ENCODE measurements around the gene IFNLR1.

DNA sequence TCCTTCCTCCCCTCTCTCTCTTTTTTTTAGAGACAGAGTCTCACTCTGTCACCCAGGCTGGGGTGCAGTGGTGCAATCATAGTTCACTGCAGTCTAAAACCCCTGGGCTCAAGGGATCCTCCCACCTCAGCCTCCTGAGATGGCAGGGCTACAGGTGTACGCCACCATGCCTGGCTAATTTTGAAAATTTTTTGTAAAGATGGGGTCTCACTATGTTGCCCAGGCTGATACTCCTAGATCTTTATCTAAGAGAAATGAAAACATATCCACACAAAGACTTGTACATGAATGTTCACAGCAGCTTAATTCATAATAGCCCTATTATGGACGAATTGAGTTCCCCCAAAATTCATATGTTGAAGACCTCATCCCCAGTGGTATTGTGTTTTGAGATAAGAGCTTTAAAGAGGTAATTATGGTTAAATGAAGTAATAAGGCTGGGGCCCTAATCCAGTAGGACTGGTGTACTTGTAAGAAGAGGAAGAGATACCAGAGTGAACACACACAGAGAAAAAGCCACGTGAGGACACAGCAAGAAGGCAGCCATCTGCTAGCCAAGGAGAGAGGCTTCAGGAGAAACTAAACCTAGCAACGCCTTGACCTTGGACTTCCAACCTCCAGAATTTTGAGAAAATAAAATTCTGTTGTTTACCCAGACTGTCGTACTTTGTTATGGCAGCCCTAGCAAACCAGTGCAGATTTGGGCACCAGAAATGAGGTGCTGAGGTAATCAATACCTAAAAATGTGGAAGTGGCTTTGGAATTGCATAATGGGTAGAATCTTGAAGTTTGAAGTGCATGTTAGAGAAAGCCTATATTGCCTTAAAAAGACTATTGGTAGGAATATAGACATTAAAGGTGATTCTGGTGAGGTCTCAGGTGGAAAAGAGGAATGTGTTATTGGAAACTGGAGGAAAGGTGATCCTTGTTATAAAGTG is 13.2 kb downstream of the IFNLR1 start:
- no peak for TF ChIP-seq POLR2A (IDR thresholded peaks at IDR 0.05)
- TF ChIP-seq, protein P1, sequence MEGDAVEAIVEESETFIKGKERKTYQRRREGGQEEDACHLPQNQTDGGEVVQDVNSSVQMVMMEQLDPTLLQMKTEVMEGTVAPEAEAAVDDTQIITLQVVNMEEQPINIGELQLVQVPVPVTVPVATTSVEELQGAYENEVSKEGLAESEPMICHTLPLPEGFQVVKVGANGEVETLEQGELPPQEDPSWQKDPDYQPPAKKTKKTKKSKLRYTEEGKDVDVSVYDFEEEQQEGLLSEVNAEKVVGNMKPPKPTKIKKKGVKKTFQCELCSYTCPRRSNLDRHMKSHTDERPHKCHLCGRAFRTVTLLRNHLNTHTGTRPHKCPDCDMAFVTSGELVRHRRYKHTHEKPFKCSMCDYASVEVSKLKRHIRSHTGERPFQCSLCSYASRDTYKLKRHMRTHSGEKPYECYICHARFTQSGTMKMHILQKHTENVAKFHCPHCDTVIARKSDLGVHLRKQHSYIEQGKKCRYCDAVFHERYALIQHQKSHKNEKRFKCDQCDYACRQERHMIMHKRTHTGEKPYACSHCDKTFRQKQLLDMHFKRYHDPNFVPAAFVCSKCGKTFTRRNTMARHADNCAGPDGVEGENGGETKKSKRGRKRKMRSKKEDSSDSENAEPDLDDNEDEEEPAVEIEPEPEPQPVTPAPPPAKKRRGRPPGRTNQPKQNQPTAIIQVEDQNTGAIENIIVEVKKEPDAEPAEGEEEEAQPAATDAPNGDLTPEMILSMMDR (IDR thresholded peaks at IDR 0.05) = no peak
